ENCODE results near the gene ZER1.

ZER1 gene

GRCh38 chr9:128718475-128718874, 53.3 kb downstream of the ZER1 start:
- H3K36me3 Mint-ChIP-seq, result peaks cover 39% of the 10 kb centered on the region
- H3K9me3 Mint-ChIP-seq, result no peaks in the 10 kb centered on the region
- H3K27me3 Mint-ChIP-seq, result no peaks in the 10 kb centered on the region
- H3K4me1 Mint-ChIP-seq, result peaks cover 19% of the 10 kb centered on the region
- ATAC-seq, result no peak
- H3K27ac Mint-ChIP-seq, result no peak overlapping the region
- no peak overlapping the region for H3K4me3 Mint-ChIP-seq

- Mint-ChIP-seq H3K36me3 (peaks cover 39% of the 10 kb centered on the region), H3K27me3 (no peaks in the 10 kb centered on the region), H3K4me1 (peaks cover 15% of the 10 kb centered on the region), H3K9me3 (no peaks in the 10 kb centered on the region), H3K27ac (no peak overlapping the region), H3K4me3 (no peak overlapping the region)
- ATAC-seq, result no peak
These were observed 53.7 kb downstream of the ZER1 start for GRCh38 chr9:128718047-128718446.

GRCh38 chr9:128716581-128717254, 55.0 kb downstream of the ZER1 start:
- no peak overlapping the region for H3K27ac Mint-ChIP-seq
- ATAC-seq, result no peak
- no peak overlapping the region for H3K4me3 Mint-ChIP-seq

GRCh38 chr9:128715436-128715750, 56.3 kb downstream of the ZER1 start:
- H3K27me3 Mint-ChIP-seq, result no peaks in the 10 kb centered on the region
- H3K9me3 Mint-ChIP-seq, result no peaks in the 10 kb centered on the region
- ATAC-seq, result no peak
- no peaks in the 10 kb centered on the region for H3K4me1 Mint-ChIP-seq
- H3K27ac Mint-ChIP-seq, result no peak overlapping the region
- no peak overlapping the region for H3K4me3 Mint-ChIP-seq
- peaks cover 20% of the 10 kb centered on the region for H3K36me3 Mint-ChIP-seq

More at GRCh38 chr9:128716581-128717254, 55.0 kb downstream of the ZER1 start:
- H3K4me1 Mint-ChIP-seq, result peaks cover 2% of the 10 kb centered on the region
- H3K27me3 Mint-ChIP-seq, result no peaks in the 10 kb centered on the region
- no peaks in the 10 kb centered on the region for H3K9me3 Mint-ChIP-seq
- peaks cover 33% of the 10 kb centered on the region for H3K36me3 Mint-ChIP-seq

- H3K4me3 Mint-ChIP-seq, result no peak overlapping the region
- H3K27ac Mint-ChIP-seq, result no peak overlapping the region
These were observed 56.9 kb downstream of the ZER1 start for GRCh38 chr9:128714586-128715435.

GRCh38 chr9:128713941-128714573, 57.7 kb downstream of the ZER1 start:
- peaks cover 8% of the 10 kb centered on the region for H3K36me3 Mint-ChIP-seq
- no peaks in the 10 kb centered on the region for H3K27me3 Mint-ChIP-seq
- H3K27ac Mint-ChIP-seq, result no peak overlapping the region
- no peak overlapping the region for H3K4me3 Mint-ChIP-seq
- H3K9me3 Mint-ChIP-seq, result no peaks in the 10 kb centered on the region
- no peak for ATAC-seq
- no peaks in the 10 kb centered on the region for H3K4me1 Mint-ChIP-seq

More at GRCh38 chr9:128714586-128715435, 56.9 kb downstream of the ZER1 start:
- Mint-ChIP-seq H3K4me1 (no peaks in the 10 kb centered on the region), H3K27me3 (no peaks in the 10 kb centered on the region), H3K9me3 (no peaks in the 10 kb centered on the region), H3K36me3 (peaks cover 14% of the 10 kb centered on the region)
- ATAC-seq, result peak; percentile 13

- Mint-ChIP-seq H3K27me3 (no peaks in the 10 kb centered on the region), H3K4me3 (no peak overlapping the region), H3K9me3 (no peaks in the 10 kb centered on the region), H3K4me1 (no peaks in the 10 kb centered on the region), H3K36me3 (peaks cover 8% of the 10 kb centered on the region), H3K27ac (no peak overlapping the region)
- no peak for ATAC-seq
These were observed 58.3 kb downstream of the ZER1 start for GRCh38 chr9:128713411-128713780.

GRCh38 chr9:128712451-128713410, 59.0 kb downstream of the ZER1 start:
- no peak overlapping the region for H3K27ac Mint-ChIP-seq
- no peaks in the 10 kb centered on the region for H3K27me3 Mint-ChIP-seq
- no peak overlapping the region for H3K4me3 Mint-ChIP-seq
- no peaks in the 10 kb centered on the region for H3K9me3 Mint-ChIP-seq
- no peaks in the 10 kb centered on the region for H3K4me1 Mint-ChIP-seq
- H3K36me3 Mint-ChIP-seq, result peaks cover 8% of the 10 kb centered on the region
- no peak for ATAC-seq

GRCh38 chr9:128707446-128707845, 64.3 kb downstream of the ZER1 start:
- no peaks in the 10 kb centered on the region for H3K27me3 Mint-ChIP-seq
- no peak overlapping the region for H3K4me3 Mint-ChIP-seq
- no peak overlapping the region for H3K27ac Mint-ChIP-seq
- no peaks in the 10 kb centered on the region for H3K9me3 Mint-ChIP-seq
- H3K36me3 Mint-ChIP-seq, result no peaks in the 10 kb centered on the region
- H3K4me1 Mint-ChIP-seq, result peaks cover 9% of the 10 kb centered on the region
- no peak for ATAC-seq

GRCh38 chr9:128706671-128707381, 64.9 kb downstream of the ZER1 start:
- no peaks in the 10 kb centered on the region for H3K9me3 Mint-ChIP-seq
- no peak for ATAC-seq
- H3K4me3 Mint-ChIP-seq, result no peak overlapping the region
- no peak overlapping the region for H3K27ac Mint-ChIP-seq
- H3K4me1 Mint-ChIP-seq, result peaks cover 14% of the 10 kb centered on the region
- H3K27me3 Mint-ChIP-seq, result no peaks in the 10 kb centered on the region
- no peaks in the 10 kb centered on the region for H3K36me3 Mint-ChIP-seq

GRCh38 chr9:128706045-128706444, 65.7 kb downstream of the ZER1 start:
- ATAC-seq, result no peak
- Mint-ChIP-seq H3K9me3 (no peaks in the 10 kb centered on the region), H3K4me3 (no peak overlapping the region), H3K4me1 (peaks cover 22% of the 10 kb centered on the region), H3K27me3 (no peaks in the 10 kb centered on the region), H3K36me3 (no peaks in the 10 kb centered on the region), H3K27ac (no peak overlapping the region)

- Mint-ChIP-seq H3K4me1 (peaks cover 22% of the 10 kb centered on the region), H3K9me3 (no peaks in the 10 kb centered on the region), H3K27ac (no peak overlapping the region), H3K27me3 (no peaks in the 10 kb centered on the region), H3K36me3 (no peaks in the 10 kb centered on the region), H3K4me3 (no peak overlapping the region)
- no peak for ATAC-seq
These were observed 66.4 kb downstream of the ZER1 start for GRCh38 chr9:128705051-128705965.

- Mint-ChIP-seq H3K4me3 (no peak overlapping the region), H3K4me1 (peaks cover 22% of the 10 kb centered on the region), H3K36me3 (no peaks in the 10 kb centered on the region), H3K9me3 (no peaks in the 10 kb centered on the region), H3K27ac (no peak overlapping the region), H3K27me3 (no peaks in the 10 kb centered on the region)
- no peak for ATAC-seq
These were observed 67.4 kb downstream of the ZER1 start for GRCh38 chr9:128704356-128704670.

Measured in stimulated activated memory B cell treated with anti-CD40 and anti-IgM and Interleukin-4, amounts not matched to agents 10 μg/mL and 1 μg/mL and 100 μg/mL, for 72 hours (primary cell).